Pancreas (tissue), 10 donors: ENCODE measurements around the gene EIF3B. TPM values are rescaled to one million over a fixed set of nuclear protein-coding genes. Genes with fewer than 3 reads are reported as not detected.
A peak's percentile ranks its signal among the peaks of the same experiment; 100 is the strongest.
"Not testable (repeated sequence)": the region's sequence is repeated elsewhere in the genome, so short reads cannot be mapped to it uniquely, and the experiment has no call there.

Experiments
- ATAC-seq, 4 donors: fragments of 200-7000 bp; cut with Tn5 transposase; one replicate each; pipeline versions ENCODE4 v1.8.0 to v1.9.1; 2020; ENCODE audit warnings: mild to moderate bottlenecking in 4 of 4, moderate library complexity in 4 of 4
- DNase-seq, 6 donors: peaks; one replicate each; pipeline ENCODE4 v3.0.0-alpha.2; 2020
- FAIRE-seq: peaks from 2 replicates; lab custom pipeline; 2012; peaks lifted over from hg19 to GRCh38; lab: Jason Lieb, UNC
- H3K27ac ChIP-seq, 4 donors: fragments of 200-600 bp; sonication (generic); 1 replicate in 3 of 4; 2 replicates in 1 of 4; pipeline versions ENCODE4 v1.5.0 to v1.8.0; 2020
- H3K27me3 ChIP-seq, 4 donors: fragments of 200-600 bp; one replicate each; pipeline ENCODE4 v1.8.0; 2021
- H3K36me3 ChIP-seq, 3 donors: fragments of 200-600 bp; sonication (generic) in 1 of 3; one replicate each; pipeline versions ENCODE4 v1.5.0 to v1.8.0; 2020 to 2021
- H3K4me1 ChIP-seq, 3 donors: fragments of 200-600 bp; one replicate each; pipeline ENCODE4 v1.8.0; 2021
- H3K4me3 ChIP-seq, 4 donors: fragments of 200-600 bp; sonication (generic) in 2 of 4; one replicate each; pipeline versions ENCODE4 v1.5.0 to v1.8.0; 2020 to 2021
- H3K9me3 ChIP-seq, 4 donors: fragments of 200-600 bp; one replicate each; pipeline ENCODE4 v1.8.0; 2021
- whole genome bisulfite sequencing, 2 donors: extraction: QIAGEN DNeasy Blood & Tissue Kit; methylation state at CpG; one replicate each; pipeline ENCODE4 v1.1.7; 2013; 5-methylcytosine and 5-hydroxymethylcytosine counted together
- intact Hi-C, 3 donors: fragments of 100-400 bp; cut with DNase I; formaldehyde crosslinking; loops; one replicate each; pipeline versions ENCODE4 v1.11.1 to v1.14.2; 2022
- polyA plus RNA-seq, 2 donors: library from polyadenylated mRNA; stranded (reverse); fragments of 200-250 nt; gene quantifications; one replicate each; pipeline ENCODE4 v1.2.3, GENCODE V29; 2013
- total RNA-seq, 6 donors: library from RNA; stranded (reverse); fragmentation: NEBNext Ultra II Directional in 4 of 6; extraction: Animal tissue kit (Norgen Biotek cat#: 25700) in 4 of 6; gene quantifications; one replicate each; pipeline versions ENCODE4 v1.2.1 to v1.2.4, GENCODE V29; 2021 to 2023
- TF ChIP-seq, protein P1 (sequence below), 4 donors: fragments of 200-600 bp; sonication (generic) in 3 of 4; IDR thresholded peaks; one replicate each; pipeline versions ENCODE4 v1.5.0 to v1.8.0; 2021; ENCODE audit warnings: antibody characterized with exemption in 4 of 4
- donor health status: healthy with polysubstance abuse.
- donor health status: DM: no; HTN: no; CAD: no; lungs with moderate emphysema.
- donor health status: DM: no; HTN: no; CAD: no.
- donor health status: control.
- donor health status: control.
- donor health status: Bipolar disorder and iron deficiency.
- donor health status: DM: yes; HTN: yes; CAD: no.
- donor health status: DM: no; HTN: no; CAD: no.
- donor health status: DM: no; HTN: no; CAD: no.
- donor health status: DM: yes; HTN: yes; CAD: no.

Gene EIF3B
- total and polyA plus RNA-seq, 8 donors = 61.1 to 106 (median 78.3) TPM

- ATAC-seq (no peak), FAIRE-seq (no peak), DNase-seq (no peak)
- 87 to 89% methylated on average over 5 of the region's 5 CpGs for WGBS, 2 donors
- Histone ChIP-seq H3K27me3 (no peaks in the 10 kb centered on the region), H3K9me3 (no peaks in the 10 kb centered on the region), H3K4me1 (peaks cover 10 to 21% (median 18%) of the 10 kb centered on the region in 3 donors), H3K27ac (no peak overlapping the region), H3K4me3 (no peak overlapping the region), H3K36me3 (no peaks in the 10 kb centered on the region)
- TF ChIP-seq, protein P1, sequence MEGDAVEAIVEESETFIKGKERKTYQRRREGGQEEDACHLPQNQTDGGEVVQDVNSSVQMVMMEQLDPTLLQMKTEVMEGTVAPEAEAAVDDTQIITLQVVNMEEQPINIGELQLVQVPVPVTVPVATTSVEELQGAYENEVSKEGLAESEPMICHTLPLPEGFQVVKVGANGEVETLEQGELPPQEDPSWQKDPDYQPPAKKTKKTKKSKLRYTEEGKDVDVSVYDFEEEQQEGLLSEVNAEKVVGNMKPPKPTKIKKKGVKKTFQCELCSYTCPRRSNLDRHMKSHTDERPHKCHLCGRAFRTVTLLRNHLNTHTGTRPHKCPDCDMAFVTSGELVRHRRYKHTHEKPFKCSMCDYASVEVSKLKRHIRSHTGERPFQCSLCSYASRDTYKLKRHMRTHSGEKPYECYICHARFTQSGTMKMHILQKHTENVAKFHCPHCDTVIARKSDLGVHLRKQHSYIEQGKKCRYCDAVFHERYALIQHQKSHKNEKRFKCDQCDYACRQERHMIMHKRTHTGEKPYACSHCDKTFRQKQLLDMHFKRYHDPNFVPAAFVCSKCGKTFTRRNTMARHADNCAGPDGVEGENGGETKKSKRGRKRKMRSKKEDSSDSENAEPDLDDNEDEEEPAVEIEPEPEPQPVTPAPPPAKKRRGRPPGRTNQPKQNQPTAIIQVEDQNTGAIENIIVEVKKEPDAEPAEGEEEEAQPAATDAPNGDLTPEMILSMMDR (IDR thresholded peaks at IDR 0.05) = no peak
- intact Hi-C loops = no loop called here
Observed at GRCh38 chr7:2416063-2416462, 61.4 kb downstream of the EIF3B start.

- ATAC-seq = no peak
- intact Hi-C loops = no loop called here
- WGBS, 2 donors = 95% methylated on average over 6 of the region's 6 CpGs
Observed at GRCh38 chr7:2416650-2417049, 62.0 kb downstream of the EIF3B start.

DNA sequence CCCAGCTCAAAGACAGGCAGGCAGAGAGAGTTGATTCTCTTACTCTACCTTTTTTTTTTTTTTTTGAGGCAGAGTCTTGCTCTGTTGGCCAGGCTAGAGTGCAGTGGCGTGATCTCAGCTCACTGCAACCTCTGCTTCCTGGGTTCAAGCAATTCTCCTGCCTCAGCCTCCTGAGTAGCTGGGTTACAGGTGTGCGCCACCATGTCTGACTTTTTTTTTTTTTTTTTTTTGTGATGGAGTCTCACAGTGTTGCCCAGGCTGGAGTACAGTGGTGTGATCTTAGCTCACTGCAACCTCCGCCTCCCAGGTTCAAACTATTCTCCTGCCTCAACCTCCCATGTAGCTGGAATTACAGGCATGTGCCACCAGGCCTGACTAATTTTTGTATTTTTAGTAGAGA lies 62.6 kb downstream of the EIF3B start:
- 97 to 98% methylated on average over 3 of the region's 3 CpGs for WGBS, 2 donors
- H3K27ac ChIP-seq, H3K9me3 ChIP-seq, H3K36me3 ChIP-seq, intact Hi-C loops, FAIRE-seq, DNase-seq, ATAC-seq, H3K27me3 ChIP-seq, H3K4me3 ChIP-seq: not testable (repeated sequence)
- H3K4me1 ChIP-seq = peaks cover 5 to 13% (median 10%) of the 10 kb centered on the region in 3 donors

More at GRCh38 chr7:2416650-2417049, 62.0 kb downstream of the EIF3B start:
- Histone ChIP-seq H3K4me3 (no peak overlapping the region), H3K36me3 (no peaks in the 10 kb centered on the region), H3K27ac (no peak overlapping the region), H3K9me3 (no peaks in the 10 kb centered on the region), H3K4me1 (peaks cover 10 to 18% (median 15%) of the 10 kb centered on the region in 3 donors), H3K27me3 (no peaks in the 10 kb centered on the region)
- no peak for DNase-seq
- no peak for FAIRE-seq
- TF ChIP-seq, protein P1 (IDR thresholded peaks at IDR 0.05) = no peak

DNA sequence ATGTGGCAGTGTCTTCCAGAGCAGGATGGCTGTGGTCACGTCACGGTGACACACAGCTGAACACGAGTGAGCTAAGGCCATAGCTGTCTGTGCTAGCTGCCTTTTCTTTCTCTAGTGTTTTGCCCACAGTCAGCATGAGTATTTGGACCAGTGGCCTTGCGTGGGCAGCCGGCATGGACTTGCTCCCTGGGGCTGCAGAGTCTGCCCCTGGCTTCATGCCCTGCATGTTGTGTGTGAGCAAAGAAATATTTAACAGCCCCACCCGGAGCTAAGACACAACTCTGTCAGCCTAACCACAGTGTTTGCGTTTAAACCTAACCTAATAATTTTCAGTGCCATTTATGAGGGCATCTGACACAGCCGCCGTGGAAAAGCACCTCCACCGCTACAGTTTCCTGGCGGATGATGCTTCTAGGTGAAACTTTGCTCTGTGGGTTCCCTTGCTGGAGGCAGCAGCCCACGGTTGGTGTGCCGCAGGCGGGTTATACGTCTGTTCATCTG lies 63.4 kb downstream of the EIF3B start:
- Histone ChIP-seq H3K4me3 (no peak overlapping the region), H3K27ac (no peak overlapping the region), H3K4me1 (peaks cover 0 to 4% (median 1%) of the 10 kb centered on the region in 3 donors), H3K36me3 (no peaks in the 10 kb centered on the region), H3K27me3 (no peaks in the 10 kb centered on the region), H3K9me3 (no peaks in the 10 kb centered on the region)
- WGBS, 2 donors = 82 to 84% methylated on average over 15 of the region's 15 CpGs
- intact Hi-C loops = no loop called here
- TF ChIP-seq, protein P1 (IDR thresholded peaks at IDR 0.05) = no peak
- FAIRE-seq (no peak), ATAC-seq (peak in 1 of 4 donors; percentile 29), DNase-seq (no peak)

- 92 to 97% methylated on average over 7 of the region's 7 CpGs for WGBS, 2 donors
- intact Hi-C loops = no loop called here
- H3K27me3 ChIP-seq = no peaks in the 10 kb centered on the region
- FAIRE-seq (no peak), ATAC-seq (no peak), DNase-seq (no peak)
- H3K27ac ChIP-seq = no peak overlapping the region
- TF ChIP-seq, protein P1 (IDR thresholded peaks at IDR 0.05) = no peak
- H3K9me3 ChIP-seq = no peaks in the 10 kb centered on the region
- H3K4me1 ChIP-seq = no peaks in the 10 kb centered on the region
- no peaks in the 10 kb centered on the region for H3K36me3 ChIP-seq
- no peak overlapping the region for H3K4me3 ChIP-seq
Observed at GRCh38 chr7:2420216-2420933, 65.7 kb downstream of the EIF3B start.
